Adipose tissue (tissue), 3 donors: Measurements from ENCODE around the gene PIK3R5. TPM values are rescaled to one million over a fixed set of nuclear protein-coding genes. Genes with fewer than 3 reads are reported as not detected.

Source experiments
- H3K27ac ChIP-seq: one replicate; pipeline ENCODE4 v1.5.1; 2013; ENCODE audit warnings: low read depth, low read length
- WGBS, 3 donors: extraction: QIAGEN DNeasy Blood & Tissue Kit; methylation state at CpG; one replicate each; pipeline ENCODE4 v1.1.7; 2013; 5-methylcytosine and 5-hydroxymethylcytosine counted together
- polyA plus RNA-seq, 3 donors: library from polyadenylated mRNA; stranded (reverse); fragments of 200-250 nt; gene quantifications; one replicate each; pipeline ENCODE4 v1.2.3, GENCODE V29; 2013
- donor health status: healthy with polysubstance abuse.
- donor health status: Bipolar disorder and iron deficiency.
- donor health status: healthy.

PIK3R5 gene
- polyA plus RNA-seq, 3 donors: 1.2 to 6.9 (median 3.9) TPM

- WGBS, 3 donors: 53 to 63% (median 58%) methylated on average over 12 of the region's 12 CpGs
- H3K27ac ChIP-seq: no peak overlapping the region
These were observed 25.8 kb downstream of the PIK3R5 start for GRCh38 chr17:8939496-8940334.

GRCh38 chr17:8938933-8939332 is 26.6 kb downstream of the PIK3R5 start:
- no peak overlapping the region for H3K27ac ChIP-seq
- WGBS, 3 donors: 65 to 81% (median 79%) methylated on average over 5 of the region's 5 CpGs

DNA sequence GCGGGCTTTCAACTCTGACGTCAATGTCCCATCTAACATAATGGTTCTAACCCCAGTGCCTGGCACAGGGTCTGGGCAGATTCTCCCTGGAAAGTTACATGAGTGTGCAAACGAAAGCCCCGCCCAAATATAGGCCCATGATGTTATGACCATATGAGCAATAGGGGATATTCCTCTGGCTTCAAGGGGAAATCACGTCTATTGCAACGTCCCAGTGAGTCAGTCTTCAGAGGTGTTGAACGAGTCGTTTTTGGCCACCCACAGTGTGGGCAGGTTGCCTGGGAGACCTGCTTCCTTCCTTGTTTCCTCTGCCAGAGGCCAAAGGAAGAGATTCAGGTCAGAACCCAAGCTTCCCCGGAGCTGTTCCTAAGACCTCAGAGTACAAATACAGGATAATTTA is 30.3 kb downstream of the PIK3R5 start:
- no peak overlapping the region for H3K27ac ChIP-seq
- WGBS, 3 donors: 37 to 57% (median 38%) methylated on average over 9 of the region's 9 CpGs

GRCh38 chr17:8934346-8934745 is 31.2 kb downstream of the PIK3R5 start:
- 57 to 86% (median 81%) methylated on average over 6 of the region's 6 CpGs for WGBS, 3 donors
- H3K27ac ChIP-seq: no peak overlapping the region

DNA sequence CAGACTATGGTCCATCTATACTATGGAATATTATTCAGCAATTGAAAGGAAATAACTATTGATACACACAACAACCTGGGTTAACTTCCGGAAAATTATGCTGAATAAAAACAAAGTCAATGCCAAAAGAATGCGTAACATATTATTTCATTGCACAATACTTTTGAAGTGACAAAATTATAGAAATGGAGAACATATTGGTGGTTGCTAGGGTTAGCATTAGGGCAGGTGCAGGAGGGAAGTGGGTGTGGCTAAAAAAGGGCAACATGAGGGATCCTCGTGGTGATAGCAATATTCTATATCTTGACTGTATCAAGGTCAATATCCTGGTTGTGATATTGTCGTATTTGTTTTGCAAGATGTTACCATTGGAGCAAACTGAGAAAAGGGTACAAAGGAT is 34.9 kb downstream of the PIK3R5 start:
- WGBS, 3 donors: 68 to 75% (median 74%) methylated on average over 4 of the region's 4 CpGs
- H3K27ac ChIP-seq: no peak overlapping the region

GRCh38 chr17:8928347-8928746 is 37.2 kb downstream of the PIK3R5 start:
- no peak overlapping the region for H3K27ac ChIP-seq

DNA sequence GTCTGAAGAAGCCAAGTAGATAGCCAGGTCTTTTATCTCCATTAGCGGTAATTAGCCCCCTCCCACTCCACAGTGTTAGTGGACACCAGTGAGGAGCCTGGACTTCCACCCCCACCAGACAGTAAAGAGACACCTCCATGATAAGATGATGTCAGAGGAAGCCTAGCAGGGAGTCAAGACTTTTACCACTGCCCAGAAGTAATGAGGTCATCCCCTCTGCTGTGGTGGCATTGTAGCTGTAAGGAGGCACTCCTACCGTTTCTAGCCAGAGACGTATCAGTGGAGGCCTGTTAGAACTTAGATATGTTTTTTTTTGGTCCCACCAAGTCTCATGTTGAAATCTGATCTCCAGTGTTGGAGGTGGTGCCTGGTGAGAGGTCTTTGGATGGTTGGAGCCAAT is 38.1 kb downstream of the PIK3R5 start:
- no peak overlapping the region for H3K27ac ChIP-seq
- 85 to 97% (median 93%) methylated on average over 3 of the region's 3 CpGs for WGBS, 3 donors

DNA sequence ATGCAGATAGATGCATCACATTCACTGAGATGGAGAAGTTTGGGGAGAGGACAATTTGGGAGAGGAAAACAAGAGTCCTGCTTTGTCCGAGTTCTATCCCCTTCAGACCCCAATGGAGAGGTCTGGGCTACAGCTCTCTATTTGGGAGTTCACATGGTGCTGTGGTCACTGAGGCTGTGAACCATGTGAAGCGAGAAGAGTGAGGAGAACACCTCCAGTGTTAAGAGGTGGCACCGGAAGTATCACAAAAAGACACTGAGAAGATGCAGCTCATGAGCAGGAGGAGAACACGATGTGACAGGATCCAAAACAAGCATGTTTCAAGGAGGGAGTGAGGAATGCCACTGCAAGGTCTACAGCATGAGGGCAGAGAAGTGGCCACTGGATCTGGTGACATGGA is 39.7 kb downstream of the PIK3R5 start:
- WGBS, 3 donors: 77 to 89% (median 87%) methylated on average over 4 of the region's 4 CpGs
- no peak overlapping the region for H3K27ac ChIP-seq

DNA sequence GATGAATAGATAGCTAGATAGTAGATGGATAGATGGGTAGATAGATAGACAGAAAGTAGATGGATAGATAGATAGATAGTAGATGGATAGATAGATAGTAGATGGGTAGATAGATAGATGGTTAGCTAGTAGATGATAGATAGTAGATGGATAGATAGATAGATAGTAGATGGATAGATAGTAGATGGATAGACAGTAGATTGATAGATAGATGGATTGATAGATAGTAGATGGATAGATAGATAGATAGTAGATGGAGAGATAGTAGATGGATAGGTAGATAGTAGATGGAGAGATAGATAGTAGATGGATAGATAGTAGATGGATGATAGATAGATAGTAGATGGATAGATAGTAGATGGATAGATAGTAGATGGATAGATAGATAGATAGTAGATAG is 40.4 kb downstream of the PIK3R5 start:
- no peak overlapping the region for H3K27ac ChIP-seq

GRCh38 chr17:8924595-8924994 is 40.9 kb downstream of the PIK3R5 start:
- H3K27ac ChIP-seq: no peak overlapping the region
- 81 to 85% (median 83%) methylated on average over 6 of the region's 6 CpGs for WGBS, 3 donors

DNA sequence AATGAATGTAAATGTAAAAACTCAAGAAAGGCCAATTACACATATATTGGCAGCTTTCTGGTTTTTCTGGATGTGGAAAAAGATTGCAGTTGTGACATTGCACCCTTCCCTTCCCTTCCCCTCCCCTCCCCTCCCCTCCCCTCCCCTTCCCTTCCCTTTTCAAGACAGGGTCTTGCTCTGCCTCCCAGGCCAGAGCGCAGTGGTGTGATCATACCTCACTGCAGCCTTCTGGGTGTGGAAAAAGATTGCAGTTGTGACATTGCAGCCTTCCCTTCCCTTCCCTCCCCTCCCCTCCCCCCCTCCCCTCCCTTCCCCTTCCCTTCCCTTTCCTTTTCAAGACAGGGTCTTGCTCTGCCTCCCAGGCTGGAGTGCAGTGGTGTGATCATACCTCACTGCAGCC is 41.7 kb downstream of the PIK3R5 start:
- WGBS, 3 donors: 80% methylated on average over 1 of the region's 1 CpG; no CpG with 5 or more reads in 2 of the 3 donors
- no peak overlapping the region for H3K27ac ChIP-seq

- H3K27ac ChIP-seq: no peak overlapping the region
These were observed 42.6 kb downstream of the PIK3R5 start for GRCh38 chr17:8922928-8923327.

GRCh38 chr17:8922451-8922850 is 43.1 kb downstream of the PIK3R5 start:
- H3K27ac ChIP-seq: no peak overlapping the region
- 14 to 59% (median 16%) methylated on average over 6 of the region's 6 CpGs for WGBS, 3 donors

More at GRCh38 chr17:8922928-8923327, 42.6 kb downstream of the PIK3R5 start:
- 74 to 81% (median 77%) methylated on average over 4 of the region's 4 CpGs for WGBS, 3 donors

- H3K27ac ChIP-seq: no peak overlapping the region
- WGBS, 3 donors: 61 to 73% (median 71%) methylated on average over 2 of the region's 2 CpGs
These were observed 44.4 kb downstream of the PIK3R5 start for GRCh38 chr17:8921147-8921546.

- WGBS, 3 donors: 50 to 65% (median 62%) methylated on average over 3 of the region's 3 CpGs
- no peak overlapping the region for H3K27ac ChIP-seq
These were observed 46.6 kb downstream of the PIK3R5 start for GRCh38 chr17:8918807-8919465.

GRCh38 chr17:8916466-8916865 is 49.0 kb downstream of the PIK3R5 start:
- 52 to 74% (median 57%) methylated on average over 7 of the region's 7 CpGs for WGBS, 3 donors
- H3K27ac ChIP-seq: no peak overlapping the region

DNA sequence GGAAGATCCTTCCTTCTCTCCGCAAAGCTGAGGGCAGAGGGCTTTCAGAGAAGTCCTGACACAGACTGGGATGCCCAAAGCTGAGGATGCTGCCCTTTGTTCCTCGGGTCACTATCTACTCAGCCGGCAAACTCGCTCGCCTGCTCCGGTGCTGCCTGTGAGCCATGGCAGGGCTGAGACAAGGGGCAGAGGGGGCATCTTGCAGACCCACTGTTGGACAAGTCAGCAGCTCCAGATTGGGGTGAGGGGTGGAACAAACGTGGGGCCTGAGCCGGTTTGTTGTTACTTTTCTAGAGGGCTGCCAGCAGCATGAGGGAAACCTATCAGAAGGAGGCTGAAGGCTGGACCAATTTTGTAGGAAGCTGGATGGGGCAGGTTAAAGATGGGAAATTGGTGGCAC is 51.0 kb downstream of the PIK3R5 start:
- 81 to 83% (median 81%) methylated on average over 8 of the region's 8 CpGs for WGBS, 3 donors

DNA sequence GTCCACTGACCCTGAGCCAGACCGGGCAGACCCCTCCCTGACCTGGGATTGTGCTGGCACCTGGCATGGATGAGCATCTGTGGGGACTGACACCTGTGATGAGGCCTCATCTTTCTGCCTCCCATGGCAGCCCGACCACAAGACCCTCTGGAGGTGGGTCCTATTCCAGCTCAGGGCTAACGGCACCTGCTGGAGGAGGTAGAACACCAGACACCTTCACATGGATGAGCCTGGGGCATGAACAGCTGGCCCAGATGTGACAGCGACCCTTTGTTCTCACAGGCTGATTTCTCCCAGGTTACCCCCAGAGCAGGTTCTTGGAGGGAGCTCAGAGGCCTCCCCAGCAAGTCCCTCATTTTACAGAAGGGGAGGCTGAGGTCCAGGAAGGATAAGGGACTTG is 51.6 kb downstream of the PIK3R5 start:
- WGBS, 3 donors: 69 to 82% (median 82%) methylated on average over 4 of the region's 4 CpGs
- no peak overlapping the region for H3K27ac ChIP-seq

More for the DNA sequence above, 51.0 kb downstream of the PIK3R5 start:
- H3K27ac ChIP-seq: no peak overlapping the region

- 92 to 95% (median 93%) methylated on average over 6 of the region's 6 CpGs for WGBS, 3 donors
- no peak overlapping the region for H3K27ac ChIP-seq
These were observed 52.4 kb downstream of the PIK3R5 start for GRCh38 chr17:8913091-8913490.
